GM21423 (cell line): ENCODE measurements around the gene PTPRB.

Source experiments
- ATAC-seq: cut with Tn5 transposase; IDR thresholded peaks from one replicate; pipeline ENCODE4 v1.9.1; 2021; ENCODE audit warnings: mild to moderate bottlenecking, moderate library complexity; ENCODE audit not compliant: unreplicated experiment

Gene PTPRB

DNA sequence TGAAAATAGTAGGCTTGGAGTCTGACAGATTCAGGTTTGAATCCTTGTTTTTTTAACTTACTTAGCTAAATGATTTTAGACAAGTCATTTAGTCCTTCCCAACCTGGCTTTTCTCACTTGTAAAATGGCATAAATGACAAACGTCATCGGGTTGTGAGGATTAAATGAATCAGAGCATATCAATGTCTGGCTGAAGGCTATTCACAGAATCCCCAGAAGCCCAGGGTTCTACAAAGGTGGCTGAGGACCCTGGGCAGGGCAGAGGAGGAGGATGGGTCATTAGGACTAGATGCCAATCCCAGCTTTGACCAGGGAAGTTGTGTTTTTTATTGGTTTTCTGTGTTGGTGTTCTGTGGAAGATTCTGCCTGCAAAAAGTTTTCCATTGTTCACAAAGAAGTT lies 7.6 kb upstream of the PTPRB start:
- ATAC-seq = no peak

DNA sequence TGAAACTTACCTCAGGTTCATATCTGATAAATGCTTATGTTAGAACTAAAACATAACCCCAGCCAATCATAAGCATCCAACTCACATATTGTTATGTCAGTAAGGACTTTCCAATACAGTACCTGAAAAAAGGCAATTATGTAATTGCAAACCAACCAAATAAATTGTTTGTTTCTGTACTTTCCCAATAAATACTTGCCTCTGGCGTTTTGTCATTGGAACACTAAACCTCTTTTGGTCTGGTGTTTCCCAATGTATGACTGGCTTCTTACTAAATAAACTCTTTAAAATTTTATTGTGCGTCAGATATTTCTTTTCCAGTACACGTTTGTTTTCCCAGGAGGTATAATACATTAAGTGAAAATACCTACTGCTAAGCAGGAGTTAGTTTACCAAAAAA lies 6.7 kb upstream of the PTPRB start:
- no peak for ATAC-seq

DNA sequence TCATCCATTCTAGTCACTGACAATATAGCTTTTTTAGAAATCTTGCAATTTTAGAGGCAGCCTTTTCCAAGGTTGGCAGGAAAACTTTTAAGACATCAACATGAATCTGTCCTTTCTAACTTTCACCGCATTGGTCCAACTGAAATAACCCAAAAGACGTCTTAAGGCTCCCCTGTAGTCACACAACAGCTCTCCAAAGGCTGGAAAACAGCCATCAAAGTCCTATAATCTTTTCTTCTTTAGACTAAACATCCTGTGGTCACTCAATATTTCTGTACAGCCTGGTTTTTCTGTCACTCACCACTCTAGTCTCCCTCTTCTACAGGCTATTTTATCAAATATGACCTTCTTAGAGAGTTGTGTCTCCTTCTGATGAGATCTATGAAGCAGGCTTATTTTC lies 4.5 kb upstream of the PTPRB start:
- no peak for ATAC-seq

DNA sequence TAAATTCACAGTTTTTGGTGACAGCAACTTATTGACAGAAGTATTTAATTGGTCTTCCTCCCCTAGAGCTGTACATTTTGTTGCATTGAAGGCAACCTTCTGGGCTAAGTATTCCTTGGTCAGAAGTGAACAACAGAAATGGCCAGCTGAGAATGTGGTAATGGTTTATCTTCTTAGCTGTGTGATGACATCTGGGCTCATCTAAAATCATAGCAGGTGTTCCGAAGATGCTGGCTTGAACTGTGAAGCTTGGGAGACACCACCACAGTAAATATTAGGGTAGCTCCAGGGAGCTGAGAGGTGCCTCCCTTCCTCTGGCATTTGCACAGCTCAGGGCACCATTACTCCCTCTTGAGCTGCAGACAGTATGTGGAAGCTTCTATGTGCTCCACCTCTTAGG lies 3.7 kb upstream of the PTPRB start:
- no peak for ATAC-seq

DNA sequence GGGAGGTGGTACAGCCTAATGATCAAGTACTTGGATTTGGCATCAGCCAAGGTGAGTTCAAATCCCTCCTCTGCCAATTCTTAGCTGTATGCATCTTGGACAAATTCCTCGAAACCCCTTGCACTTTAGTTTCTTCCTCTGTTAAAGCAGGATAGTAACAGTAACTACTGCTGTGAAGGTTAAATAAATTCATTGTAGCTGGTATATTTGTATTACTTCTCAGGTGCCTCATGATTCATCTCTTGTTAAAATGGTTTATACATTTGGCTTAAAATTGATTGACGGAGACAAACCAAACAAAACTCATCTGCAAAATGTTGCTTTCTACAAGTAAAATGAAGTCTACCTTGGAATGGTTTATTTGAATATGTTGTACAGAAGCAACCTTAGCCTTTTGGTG lies 2.3 kb upstream of the PTPRB start:
- no peak for ATAC-seq

DNA sequence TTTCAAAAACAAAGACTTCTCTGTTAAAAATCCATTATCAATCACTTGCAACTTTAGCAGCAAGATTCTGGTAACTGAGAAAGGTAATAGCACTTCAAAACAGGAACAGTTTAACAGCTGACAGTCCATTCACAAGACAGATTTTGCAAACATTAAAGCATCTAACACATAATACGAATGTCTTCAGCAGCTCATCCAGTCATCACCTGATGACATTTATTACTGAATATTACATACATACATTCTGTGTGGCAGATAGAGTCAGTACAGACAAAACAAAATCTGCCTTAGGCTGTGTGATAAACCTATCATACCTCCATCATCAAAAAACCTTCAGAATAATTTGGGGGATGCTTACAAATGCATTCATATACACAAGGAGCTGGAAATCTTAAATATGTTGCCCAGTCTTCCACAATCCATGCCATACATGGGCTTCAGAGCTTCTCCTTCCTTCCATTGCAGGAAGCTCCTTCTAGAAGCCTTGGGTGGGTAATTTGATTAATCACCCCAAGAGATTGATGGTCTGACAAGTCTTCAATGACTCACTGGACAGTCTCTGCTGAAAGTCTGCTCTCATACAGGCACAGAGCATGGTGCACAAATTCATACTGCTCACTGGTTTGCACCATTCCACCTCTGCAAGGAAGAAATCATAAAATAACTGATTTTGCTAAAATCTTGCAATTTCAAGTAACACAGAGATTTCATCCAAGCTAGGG lies 1.6 kb upstream of the PTPRB start:
- ATAC-seq = no peak

DNA sequence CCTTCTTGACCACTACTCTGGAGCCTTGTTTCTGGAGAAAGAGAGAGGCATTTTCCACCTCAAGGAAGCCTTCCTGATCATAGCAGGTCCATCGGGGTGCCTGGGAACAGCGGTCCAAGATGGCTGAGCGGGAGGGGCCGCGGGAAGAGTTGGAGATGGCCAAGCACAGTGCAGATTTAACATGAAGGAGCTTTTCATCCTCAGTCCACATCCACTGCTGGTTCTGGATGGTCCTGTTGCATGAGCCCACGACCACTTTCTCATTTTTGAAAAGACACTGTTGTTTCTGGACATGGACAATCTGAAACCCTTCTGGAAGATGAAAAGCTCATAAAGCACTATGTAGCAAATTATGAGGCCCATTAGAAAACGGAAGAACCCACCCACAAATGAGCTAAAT lies 1.5 kb downstream of the PTPRB start:
- ATAC-seq = no peak

DNA sequence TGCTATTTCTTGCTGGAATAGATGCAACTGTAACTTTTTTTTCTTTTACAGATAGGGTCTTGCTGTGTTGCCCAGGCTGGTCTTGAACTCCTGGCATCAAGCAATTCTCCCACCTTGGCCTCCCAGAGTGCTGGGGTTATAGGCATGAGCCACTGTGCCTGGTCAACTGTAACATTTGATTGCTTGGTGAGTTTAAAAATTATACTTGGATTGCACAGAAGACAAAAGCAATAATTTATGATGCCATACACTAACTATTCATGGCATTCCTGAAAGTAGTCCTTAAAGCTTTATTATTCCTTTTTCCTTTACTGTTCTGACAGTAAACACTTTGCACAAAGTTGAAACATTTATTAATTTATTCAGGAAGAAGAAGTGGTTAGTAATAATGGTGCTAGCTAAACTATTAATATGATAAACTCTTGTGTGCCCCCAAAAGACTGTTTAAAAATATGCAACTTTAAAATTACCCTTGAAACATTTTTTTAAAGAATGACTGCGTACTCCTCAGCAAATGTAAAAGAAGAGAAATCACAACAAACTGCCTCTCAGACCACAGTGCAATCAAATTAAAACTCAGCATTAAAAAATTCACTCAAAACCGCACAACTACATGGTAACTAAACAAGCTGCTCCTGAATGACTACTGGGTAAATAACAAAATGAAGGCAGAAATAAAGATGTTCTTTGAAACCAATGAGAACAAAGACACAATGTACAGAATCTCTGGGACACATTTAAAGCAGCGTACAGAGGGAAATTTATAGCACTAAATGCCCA lies 8.3 kb downstream of the PTPRB start:
- no peak for ATAC-seq

DNA sequence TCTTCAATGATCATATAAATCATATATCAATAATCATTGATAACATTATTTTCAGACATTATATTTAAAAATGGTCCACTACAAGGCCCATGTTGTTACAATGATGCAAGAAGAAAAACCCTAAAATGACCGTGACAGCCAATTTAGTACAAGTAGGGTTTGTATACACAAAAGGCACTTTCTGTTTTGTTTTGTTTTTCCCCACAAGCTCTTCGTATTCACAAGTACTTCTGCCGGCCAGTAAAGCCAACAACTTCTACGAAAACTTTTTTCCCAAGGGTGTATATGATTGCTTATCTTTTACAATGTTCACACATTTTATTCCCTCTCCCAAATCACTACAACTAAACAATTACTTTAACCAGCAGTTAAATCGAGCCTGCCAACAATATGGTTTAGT lies 9.6 kb downstream of the PTPRB start:
- no peak for ATAC-seq

DNA sequence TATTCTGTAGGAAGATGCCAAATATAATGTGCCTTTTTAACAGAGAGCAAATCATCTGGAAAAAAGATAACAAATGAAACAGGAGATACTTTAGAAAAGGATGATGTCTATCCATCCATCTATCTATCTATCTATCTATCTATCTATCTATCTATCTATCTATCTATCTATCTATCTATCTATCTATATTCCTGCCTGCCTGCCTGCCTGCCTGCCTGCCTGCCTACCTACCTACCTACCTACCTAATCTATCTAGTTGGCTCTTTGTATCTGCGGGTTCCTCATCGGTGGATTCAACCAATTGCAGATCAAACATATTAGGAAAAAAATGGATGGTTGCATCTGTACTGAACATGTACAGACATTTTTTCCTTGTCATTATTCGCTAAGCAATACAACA lies 11.0 kb downstream of the PTPRB start:
- ATAC-seq = no peak

DNA sequence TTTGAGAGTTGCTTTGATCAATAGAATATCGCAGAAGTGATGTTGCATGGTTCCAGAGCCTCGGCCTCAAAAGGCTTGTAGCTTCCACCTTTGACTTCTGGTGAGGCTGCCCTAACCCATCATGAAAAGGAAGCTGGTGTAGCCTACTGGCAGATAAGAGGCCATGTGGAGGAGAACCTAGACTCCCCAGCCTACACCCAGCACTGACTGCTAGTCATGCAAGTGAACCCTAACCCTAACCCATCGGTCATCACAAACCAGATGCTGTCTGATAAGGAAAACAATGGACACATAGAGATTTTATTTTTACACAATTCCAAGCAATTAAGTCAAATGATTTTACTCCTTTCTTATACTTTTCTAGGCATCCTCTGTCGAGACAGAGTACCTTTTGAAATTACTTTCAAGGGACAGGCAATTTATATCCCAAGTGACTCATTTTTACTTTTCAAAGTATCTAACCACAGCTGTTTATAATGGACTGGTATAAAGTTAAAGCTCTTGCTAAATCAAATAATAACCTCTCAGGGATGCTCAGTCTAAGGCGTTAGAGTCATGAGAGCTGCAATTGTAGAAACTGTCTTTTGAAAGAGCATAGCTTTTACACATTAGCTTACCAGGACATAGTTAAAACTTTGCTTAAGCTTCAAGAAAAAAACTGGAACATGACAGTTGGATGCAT lies 17.6 kb downstream of the PTPRB start:
- ATAC-seq = no peak

DNA sequence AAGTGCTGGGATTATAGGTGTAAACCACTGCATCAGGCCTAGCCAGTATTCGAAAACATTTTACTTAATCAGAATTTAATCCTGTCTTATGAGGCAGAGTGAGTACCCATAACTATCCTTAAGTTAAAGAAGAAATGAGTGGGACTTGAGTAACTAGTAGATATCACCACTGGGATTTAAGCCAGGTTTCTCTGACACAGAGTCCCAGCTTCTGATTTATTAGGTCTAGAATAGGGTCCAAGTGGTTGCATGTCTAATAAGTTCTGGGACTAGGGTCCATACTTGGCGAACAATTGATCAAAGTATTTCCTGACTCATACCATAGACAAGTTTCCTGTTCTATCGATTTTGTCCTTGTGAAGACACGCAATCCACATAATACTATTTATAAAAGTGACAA lies 18.9 kb downstream of the PTPRB start:
- no peak for ATAC-seq

DNA sequence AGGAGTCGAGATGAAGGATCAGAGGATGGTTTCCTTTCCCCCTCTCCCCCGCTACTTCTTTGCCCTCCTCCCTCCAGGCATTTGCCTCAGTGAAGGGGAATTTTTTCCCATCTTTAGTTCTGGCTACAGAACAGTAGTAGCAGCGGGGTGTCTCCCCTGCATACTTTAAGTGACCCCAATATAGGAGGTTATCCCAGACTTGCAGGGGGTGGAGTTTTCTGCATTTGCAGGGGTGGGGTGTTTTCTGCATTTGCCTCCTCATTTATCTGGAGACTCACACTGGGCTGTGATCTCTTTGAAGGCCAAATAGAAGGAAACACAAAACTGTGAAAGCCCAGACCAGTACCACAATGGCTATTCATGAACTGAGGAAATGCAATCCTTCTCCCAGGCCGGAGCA lies 19.8 kb downstream of the PTPRB start:
- no peak for ATAC-seq

DNA sequence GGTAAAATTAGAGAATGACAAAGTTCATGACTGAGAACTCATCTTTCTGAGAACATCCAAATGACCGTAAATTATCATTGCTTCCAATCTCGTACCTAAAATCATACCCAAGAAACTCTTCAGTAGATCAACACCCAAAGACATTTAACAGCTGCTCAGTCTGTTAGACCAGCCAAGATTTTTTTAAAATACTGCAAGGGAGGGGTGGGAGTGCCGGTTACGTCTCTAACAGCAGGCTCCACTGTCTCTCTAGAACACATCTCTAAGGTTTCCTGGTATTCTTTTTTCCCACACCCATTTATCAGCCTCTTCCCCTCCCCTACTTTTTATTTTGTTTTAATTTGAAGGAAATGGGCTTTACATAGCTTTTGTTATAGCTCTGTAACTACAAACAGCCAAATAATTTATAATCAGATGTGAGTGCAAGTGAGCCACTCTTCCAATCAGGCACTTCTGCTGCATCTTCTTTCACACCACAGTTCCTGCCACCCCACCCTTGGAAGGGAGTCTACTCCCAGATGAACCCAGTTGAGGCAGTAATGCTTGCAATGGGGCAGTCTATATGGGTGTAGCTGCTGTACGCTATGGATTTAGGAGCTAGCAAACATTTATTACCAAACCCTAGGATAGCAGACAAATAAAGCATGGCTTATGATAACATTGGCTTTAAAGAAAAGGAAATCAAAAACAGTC lies 21.9 kb downstream of the PTPRB start:
- ATAC-seq = no peak

DNA sequence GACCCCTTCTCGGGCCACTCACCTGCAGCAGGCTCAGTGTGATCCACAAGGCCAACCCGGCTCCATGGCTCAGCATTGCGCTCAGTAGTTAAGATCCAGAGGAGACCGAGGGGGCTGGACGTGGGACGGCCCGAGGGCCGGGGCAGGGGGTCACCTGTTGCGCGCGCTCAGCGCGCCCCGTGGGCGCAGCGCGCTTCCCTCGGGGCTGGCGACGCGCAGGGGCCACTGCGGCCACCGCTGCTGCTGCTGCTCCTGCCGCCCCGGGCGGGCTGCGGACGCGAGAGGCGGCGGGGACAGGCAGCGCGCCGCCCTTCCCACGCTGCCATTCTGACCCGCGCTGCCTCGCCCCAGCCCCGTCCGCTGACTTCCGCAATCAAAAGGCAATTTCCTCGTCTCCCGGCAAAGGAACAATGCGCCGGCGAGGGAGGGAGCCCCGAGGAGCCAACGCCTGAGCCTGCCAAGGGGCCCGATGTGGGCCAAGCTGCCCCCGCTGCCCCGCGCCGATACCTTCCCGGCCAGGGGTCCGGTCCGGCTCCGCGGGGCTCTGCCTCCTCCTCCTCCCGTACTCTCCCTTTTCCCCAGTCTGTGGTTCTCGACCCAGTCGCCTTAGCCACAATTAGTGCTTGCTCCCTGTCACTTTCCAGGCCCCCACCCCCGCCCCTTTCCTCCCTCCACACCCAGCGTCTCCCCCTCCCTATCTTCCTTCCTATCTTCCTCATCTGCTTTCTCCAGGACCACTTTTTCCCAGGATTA lies 27.3 kb downstream of the PTPRB start:
- ATAC-seq = no peak

DNA sequence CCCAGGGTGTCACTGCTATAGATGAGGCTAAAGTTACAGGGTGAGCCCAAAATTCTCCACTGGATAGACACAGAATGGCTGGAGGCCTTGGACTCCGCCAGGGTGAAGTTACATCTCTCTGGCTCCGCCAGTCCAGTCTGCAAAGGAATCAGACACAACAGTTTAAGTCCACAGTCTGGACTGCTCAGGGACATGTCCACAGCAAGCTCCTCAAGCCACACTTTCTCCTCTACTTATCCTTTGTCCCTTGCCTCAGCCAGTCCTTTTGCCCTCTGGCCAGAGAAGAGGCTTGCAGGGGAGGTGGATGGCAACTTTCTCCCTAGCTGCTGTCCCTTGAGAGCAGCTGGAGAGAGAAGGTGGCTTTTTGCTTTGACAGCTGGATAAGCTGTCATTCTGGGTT lies 28.0 kb downstream of the PTPRB start:
- no peak for ATAC-seq

DNA sequence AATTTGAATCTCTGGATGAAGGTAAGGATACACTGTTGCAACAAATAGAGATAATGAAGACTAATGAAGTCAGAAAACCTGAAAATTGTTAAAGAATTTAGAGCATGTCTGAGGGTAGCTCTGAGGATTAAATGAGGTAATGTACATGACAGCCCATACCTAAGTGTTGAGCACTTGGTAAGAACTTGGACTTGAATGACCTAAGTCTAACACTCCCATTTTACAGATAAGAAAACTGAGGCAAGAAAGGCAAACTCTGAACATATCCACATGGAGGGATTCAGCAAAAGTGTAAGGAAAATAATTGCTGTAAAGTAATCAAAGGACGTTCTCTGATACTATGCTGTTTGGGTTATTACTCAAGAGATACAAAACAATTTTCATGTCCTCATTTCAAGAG lies 29.0 kb downstream of the PTPRB start:
- no peak for ATAC-seq

DNA sequence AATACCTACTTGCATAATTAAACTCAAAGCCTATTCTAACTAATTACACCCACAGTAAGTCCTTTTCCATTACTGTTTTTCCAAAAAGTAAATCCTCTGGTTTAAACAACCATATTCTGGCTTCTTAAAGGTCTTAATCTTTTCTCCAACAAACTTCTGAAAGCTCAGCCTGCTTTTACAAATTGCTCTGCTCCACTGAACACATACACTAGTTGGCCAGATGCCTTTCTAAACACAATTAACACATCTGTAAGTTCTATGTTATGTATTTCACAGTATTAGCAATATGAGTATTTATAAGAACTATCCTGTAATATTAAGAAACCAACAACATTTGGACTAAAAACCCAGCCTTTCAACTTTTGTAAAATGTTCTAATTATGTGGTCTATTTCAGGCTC lies 30.1 kb downstream of the PTPRB start:
- no peak for ATAC-seq

DNA sequence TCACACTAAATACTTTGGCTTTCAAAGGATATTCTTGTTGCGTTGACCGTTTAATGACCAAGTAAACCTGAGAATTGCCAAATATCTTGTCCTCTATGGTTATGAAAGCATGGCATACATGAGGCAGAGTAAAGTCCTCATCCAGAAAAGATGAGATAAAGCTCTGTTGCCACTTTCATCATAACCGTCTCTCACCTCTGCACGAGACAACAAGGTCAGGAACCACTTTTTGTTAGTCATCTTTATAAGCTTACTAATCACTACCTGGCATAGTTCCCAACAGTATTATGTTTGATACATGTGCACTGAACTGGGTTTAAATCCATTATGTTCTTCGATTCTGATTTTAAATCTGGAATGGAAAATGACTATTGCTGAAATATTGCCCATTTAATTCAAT lies 31.3 kb downstream of the PTPRB start:
- no peak for ATAC-seq

DNA sequence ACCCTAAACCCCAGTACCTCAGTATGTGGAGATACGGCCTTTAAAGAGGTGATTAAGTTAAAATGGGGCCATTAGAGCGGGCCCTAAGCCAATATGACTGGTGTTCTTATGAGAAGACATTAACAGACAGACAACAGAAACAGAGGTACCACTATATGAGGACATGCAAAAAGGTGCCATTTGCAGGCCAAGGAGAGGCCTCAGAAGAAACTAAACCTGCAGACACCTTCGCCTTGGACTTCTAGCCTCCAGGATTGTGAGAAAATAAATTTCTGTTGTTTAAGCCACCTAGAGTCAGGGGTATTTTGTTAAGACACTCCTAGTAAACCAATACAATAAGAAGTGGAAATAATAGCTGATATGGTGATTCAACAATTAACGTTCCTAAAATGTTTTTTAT lies 32.6 kb downstream of the PTPRB start:
- no peak for ATAC-seq

DNA sequence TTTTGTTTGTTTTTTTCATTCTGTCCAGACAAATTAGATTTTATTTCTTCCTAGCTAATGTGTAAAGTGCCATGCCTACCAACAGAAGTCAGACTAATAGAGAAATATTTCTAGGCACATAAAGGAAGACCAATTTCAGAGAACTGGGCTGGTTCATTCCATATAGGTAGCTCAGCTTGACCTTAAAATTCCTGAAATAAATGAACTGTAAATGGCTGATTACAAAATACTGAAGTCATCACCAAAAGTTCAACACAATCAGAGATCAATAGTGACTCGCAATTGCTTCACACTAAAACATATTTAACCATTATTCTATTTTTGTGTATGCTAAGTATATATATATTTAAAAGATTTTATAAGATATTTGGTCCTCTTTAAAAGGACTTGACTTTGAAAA lies 34.2 kb downstream of the PTPRB start:
- no peak for ATAC-seq
